GM19328 (cell line): ENCODE data around the gene IL17RD.

Source experiments
- ATAC-seq: cut with Tn5 transposase; IDR thresholded peaks from one replicate; pipeline ENCODE4 v1.9.1; 2021; ENCODE audit warnings: mild to moderate bottlenecking, moderate library complexity; ENCODE audit not compliant: unreplicated experiment

IL17RD gene

DNA sequence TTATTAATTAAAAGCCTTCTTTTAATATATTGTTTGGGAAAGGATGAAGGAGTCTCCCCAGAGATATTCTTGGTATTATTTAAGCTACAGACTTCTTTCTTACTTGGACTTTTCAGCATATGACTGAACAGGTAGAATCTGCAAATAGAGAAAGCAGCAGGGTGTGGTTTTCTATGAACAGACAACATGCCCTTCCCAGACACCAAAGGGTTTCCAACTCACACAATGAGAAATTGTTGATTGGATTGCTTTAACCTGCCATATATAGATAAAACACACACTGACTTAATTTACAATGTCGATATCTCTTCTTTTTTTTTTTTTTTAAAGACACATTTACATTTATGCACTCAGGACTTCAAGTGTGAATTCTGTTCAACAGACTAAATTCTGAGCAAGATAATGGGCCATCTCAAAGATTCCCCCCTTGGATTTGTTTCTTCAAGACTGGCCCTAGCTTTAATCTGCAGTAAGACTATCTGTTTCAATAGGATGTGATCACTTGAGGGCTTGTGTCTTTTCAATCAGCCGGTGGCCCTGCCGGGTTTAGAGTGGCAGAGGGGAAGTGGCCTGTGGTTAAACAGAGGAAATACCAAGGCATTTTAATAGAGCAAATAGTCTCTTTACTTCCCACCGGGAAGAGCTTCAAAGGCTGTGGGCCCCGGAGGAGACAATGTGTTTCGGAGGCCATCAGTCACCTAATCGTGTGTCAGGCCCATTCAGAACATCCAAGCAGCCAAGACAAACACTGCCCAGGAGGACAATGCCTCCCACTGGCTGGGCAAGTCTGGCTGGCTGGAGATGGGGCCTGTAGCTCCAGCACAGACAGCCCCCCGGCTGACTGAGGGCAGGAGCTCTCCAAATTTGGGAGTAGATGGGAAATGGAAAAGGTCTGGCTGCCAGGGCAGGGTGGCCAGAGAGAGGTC lies 6.1 kb downstream of the IL17RD start:
- no peak for ATAC-seq

DNA sequence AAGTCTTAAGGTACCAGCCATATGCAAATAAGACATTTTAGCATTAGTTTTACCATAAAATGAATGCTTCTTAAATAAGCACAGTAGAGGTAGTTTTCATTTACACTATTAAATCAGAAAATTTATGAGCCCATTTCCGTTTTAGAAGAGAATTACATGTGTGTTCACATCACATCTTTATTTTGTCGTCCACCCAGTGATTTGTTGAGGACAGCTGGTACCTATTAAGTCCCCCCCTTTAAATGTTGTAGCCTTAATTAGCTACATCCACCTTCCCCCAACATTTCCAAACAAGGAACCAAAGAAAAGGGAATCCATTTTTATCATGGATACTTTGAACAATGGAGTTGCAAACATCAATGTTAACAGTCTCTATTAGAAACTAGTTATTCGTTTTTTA lies 6.8 kb downstream of the IL17RD start:
- ATAC-seq: no peak

DNA sequence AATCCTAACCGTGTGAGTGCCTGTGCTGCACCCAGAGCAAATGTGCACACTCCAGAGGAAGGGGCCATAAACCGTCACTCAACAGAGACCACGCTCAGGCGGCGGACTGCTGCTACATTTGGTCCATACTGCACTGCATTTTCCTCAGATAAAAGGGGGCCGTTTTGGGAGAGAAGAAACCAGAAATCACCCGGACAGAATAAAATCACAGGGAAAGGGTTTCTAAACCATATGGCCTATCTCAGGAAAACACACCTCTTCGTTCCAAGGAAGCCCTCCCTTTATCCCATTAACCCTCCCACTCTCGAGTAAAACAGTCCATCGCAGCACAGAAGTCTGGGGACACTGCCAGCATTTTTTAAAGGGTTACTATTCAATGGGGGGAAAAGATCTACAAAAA lies 7.6 kb downstream of the IL17RD start:
- no peak for ATAC-seq

- no peak for ATAC-seq
Measured at GRCh38 chr3:57155310-57155643, 9.9 kb downstream of the IL17RD start.

DNA sequence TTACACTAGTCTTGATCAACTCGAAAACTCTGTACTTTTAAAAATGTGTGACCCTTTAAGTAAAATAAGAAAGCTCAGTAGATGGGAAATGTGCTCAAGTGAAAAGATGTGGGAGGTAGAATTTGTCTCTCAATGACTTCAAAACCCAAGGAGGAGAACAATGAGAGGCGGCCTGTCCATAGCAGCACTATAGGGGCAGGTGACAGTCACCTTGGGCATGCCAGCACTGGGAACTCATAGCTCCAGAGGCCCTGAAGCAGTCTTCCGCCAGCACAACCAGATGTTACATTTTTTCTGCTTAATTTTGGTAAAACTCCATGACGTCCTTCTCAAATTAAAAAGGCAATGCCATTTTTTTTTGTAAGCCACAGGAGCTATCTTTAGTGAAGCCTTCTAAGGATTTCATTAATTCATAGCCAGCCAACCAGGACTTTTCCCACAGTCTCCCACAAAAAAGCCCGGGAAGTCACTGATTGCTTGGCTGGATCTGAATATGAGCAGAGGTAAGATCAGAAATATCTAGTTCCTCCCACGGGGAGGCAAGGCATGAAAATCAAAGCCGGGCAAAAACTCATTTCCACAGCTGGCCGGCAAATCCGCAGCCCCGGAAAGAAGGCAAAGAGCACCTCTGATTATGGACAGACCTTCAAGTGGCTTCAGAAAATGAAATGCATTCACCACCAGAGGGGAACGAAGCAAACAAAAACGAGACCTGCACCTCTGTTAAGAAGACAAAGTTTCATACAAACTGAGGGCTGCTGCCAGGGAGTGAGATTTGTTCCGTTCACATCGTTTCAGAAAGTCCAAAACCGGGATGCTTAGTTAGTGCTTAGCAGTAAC lies 10.5 kb downstream of the IL17RD start:
- no peak for ATAC-seq

- ATAC-seq: no peak
Measured at GRCh38 chr3:57152151-57153143, 12.7 kb downstream of the IL17RD start.

GRCh38 chr3:57151749-57152148 lies 13.4 kb downstream of the IL17RD start:
- ATAC-seq: no peak

DNA sequence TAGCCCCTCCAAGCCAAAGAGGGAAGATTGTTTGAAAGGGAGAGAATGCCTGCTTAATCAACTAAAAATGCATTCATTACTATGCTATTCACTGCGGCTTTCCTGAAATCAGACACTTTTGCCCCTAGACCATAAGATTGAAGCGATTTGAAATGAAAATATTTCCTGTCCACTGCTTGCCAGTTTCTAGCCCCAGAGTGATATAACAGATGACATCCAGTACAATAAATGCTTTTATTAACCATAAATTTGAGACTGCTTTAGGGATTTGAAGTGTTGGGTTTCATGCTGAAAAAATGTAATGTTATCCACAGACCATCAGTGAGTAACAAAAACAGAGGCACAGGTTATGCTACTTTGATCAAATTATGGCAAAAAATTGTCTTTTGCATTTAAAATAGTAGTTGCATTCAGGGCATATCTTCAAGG lies 14.1 kb downstream of the IL17RD start:
- no peak for ATAC-seq

- ATAC-seq: no peak
Measured at GRCh38 chr3:57150113-57150581, 15.0 kb downstream of the IL17RD start.

GRCh38 chr3:57147071-57147470 lies 18.1 kb downstream of the IL17RD start:
- ATAC-seq: no peak

DNA sequence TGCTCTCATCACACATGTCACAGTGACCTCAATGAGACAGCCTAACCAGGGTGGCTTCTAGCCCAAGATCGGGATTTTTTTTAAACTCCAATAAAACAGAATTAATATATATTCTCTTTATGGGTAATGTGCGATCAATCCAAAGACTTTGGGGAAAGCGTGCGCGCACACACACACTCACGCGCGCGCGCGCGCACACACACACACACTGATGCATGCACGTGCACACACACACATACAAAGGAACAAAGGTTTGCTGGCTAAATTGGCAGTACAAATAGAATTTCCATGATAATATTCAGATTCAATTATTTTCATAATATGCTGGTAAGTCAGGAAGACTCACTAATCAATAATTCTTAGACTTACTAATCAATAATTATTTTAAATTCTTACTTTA lies 19.3 kb downstream of the IL17RD start:
- ATAC-seq: no peak

GRCh38 chr3:57144952-57145351 lies 20.2 kb downstream of the IL17RD start:
- no peak for ATAC-seq

GRCh38 chr3:57143886-57144459 lies 21.2 kb downstream of the IL17RD start:
- ATAC-seq: no peak

- ATAC-seq: no peak
Measured at GRCh38 chr3:57142411-57142723, 22.8 kb downstream of the IL17RD start.

- ATAC-seq: no peak
Measured at GRCh38 chr3:57141719-57142410, 23.3 kb downstream of the IL17RD start.

DNA sequence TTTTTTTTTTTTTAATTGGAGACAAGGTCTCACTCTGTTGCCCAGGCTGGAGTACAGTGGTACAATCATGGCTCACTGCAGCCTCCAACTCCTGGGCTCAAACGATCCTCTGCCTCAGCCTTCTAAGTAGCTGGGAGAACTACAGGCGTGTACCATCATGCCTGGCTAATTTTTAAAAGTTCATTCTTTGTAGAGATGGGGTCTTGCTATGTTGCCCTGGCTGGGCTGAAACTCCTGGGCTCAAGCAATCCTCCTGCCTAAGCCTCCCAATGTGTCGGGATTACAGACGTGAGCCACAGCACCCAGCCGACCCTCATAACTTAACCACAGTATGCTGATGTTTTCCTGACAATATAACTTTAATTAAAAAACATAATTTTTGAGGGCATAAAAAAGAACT lies 24.3 kb downstream of the IL17RD start:
- no peak for ATAC-seq

GRCh38 chr3:57135964-57136719 lies 29.0 kb downstream of the IL17RD start:
- no peak for ATAC-seq

GRCh38 chr3:57133157-57133556 lies 32.0 kb downstream of the IL17RD start:
- no peak for ATAC-seq

DNA sequence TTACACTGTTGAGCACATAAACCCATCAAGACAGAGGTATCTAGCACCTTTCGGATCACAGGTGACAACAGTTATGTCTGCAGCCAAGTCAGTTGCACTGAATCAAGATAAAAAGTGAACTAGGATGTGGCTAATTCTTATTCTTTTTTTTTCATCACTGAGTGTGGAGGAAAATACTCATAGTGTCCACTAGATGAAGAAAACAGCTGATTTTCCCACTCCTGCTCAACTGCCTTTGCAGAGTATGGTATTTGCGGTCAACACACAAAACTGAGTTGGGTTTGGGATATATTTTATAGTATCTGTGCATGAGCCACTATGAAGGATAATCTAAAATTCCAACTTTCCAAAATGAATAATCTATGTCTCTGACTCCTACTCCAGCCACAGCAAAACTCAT lies 32.5 kb downstream of the IL17RD start:
- no peak for ATAC-seq
